ENCODE measurements around the gene INAFM2.

GRCh38 chr15:40358471-40359353 lies 35.2 kb downstream of the INAFM2 start:
- TF ChIP-seq POLR2A (IDR thresholded peaks at IDR 0.05): no peak
- no peak for TF ChIP-seq CTCF (IDR thresholded peaks at IDR 0.05)
